A549 treated with Hydrocortisone at 1 μM for 4 hours (cell line): ENCODE measurements around the gene COQ10B. TPM values are rescaled to one million over a fixed set of nuclear protein-coding genes. Genes with fewer than 3 reads are reported as not detected.

ENCODE experiments used
- total RNA-seq: library from RNA; stranded (reverse); fragments of 200-300 nt; extraction: Qiagen RNA extraction; gene quantifications from 5 replicates; pipeline ENCODE4 v1.2.3, GENCODE V29; 2022

The COQ10B gene
- total RNA-seq = 15.9 to 22.1 TPM (median 17.7 TPM) in 5 replicates

GRCh38 chr2:197453123-197453913, at the start of gene COQ10B:
Gene COQ10B, plus strand, starts transcription at chr2:197453552. Its CDS starts 9 bp downstream, at chr2:197453561.

DNA sequence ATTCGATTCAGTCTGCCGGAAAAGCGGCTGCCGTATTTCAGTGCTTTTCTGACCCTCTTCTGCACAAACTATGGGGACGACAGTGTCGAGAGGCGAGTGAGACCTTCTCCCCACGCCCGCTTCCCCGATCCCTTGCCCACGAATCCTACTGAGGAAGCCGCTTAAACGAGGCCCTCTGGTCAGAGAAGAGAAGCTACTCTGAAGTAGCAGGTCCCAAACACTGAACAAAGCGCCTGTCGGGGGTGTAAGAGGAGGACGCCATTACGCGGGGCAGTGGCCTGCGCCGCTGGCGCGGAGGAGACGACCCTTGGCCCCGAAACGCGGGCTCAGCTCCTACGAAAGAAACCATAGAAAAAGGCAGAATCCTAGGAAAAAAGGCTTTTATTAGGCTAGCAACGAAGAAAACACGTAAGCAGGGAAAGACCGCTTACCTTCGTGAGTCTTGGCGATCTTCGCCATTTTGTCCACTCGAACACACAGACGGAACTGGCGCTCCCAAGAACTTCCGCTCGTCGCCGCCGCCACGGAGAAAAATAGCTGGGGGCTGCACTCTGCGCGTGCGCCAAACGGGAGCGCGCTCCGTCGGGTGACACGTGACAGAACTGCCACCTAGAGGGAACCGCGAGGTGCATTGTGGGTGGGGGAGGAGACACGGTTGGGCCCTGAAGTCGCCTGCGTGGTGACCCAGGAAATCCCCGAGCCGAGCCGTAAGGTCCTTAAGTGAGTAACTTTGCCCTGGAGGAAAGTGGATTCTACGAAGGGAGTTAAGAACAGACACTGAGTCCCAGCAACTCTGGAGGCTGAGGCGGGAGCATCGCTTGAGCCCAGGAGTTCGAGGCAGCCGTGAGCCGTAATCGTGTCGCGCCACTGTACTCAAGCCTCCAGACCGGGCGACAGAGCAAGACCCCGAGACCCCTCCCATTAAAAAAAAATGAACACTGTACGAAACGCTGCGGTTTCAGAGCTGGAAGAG, 18.5 kb upstream of the COQ10B start, which contains the start of gene SF3B1:
Gene SF3B1 (minus strand): TSS at position 488 of the 973 bp plus-strand sequence. CDS start 29 bp downstream, at position 459.

GRCh38 chr2:197499594-197500502, 46.5 kb downstream of the COQ10B start, which contains the start of the genes HSPD1 and HSPE1:
Gene HSPD1, minus strand, starts transcription at chr2:197499840. Its CDS starts 992 bp downstream, at chr2:197498848.
Gene HSPE1, plus strand, starts transcription at chr2:197500379. Its CDS starts 58 bp downstream, at chr2:197500437.

GRCh38 chr2:197515739-197516392, 62.5 kb downstream of the COQ10B start, which contains the start of gene MOB4:
Gene MOB4, plus strand, starts transcription at chr2:197516066. Its CDS starts 21 bp downstream, at chr2:197516087.

Other genes with a start within 250 kb of the COQ10B start
- 1.4 to 3.1 TPM (median 2.3 TPM) in 5 replicates for gene ANKRD44, start 142.8 kb upstream of the COQ10B start, total RNA-seq
- gene SF3B1, start 18.5 kb upstream of the COQ10B start, total RNA-seq = 123 to 138 TPM (median 127 TPM) in 5 replicates
- gene HSPD1, start 46.3 kb downstream of the COQ10B start, total RNA-seq = 545 to 778 TPM (median 597 TPM) in 5 replicates
- gene HSPE1, start 46.8 kb downstream of the COQ10B start, total RNA-seq = 431 to 752 TPM (median 465 TPM) in 5 replicates
- 21.7 to 37.7 TPM (median 26.8 TPM) in 5 replicates for gene MOB4, start 62.5 kb downstream of the COQ10B start, total RNA-seq
- gene RFTN2, start 222.0 kb downstream of the COQ10B start, total RNA-seq = 0.02 TPM in 1 of 5 replicates, not detected in the others